Sigmoid colon (tissue), 7 donors: ENCODE results near the gene CERS6. TPM values are rescaled to one million over a fixed set of nuclear protein-coding genes. Genes with fewer than 3 reads are reported as not detected.
A peak's percentile ranks its signal among the peaks of the same experiment; 100 is the strongest.
"Not testable (repeated sequence)": the region's sequence is repeated elsewhere in the genome, so short reads cannot be mapped to it uniquely, and the experiment has no call there.

Experiments used
- DNase-seq: peaks from one replicate; pipeline ENCODE4 v3.0.0-alpha.2; 2019
- H3K27ac ChIP-seq, 4 donors: fragments of 200-600 bp; sonication (generic); one replicate each; pipeline ENCODE4 v1.5.1; 2016 to 2019; ENCODE audit warnings: mild to moderate bottlenecking in 1 of 4
- H3K27me3 ChIP-seq, 3 donors: fragments of 200-600 bp; sonication (generic); one replicate each; pipeline ENCODE4 v1.5.1; 2019; ENCODE audit warnings: mild to moderate bottlenecking in 1 of 3
- H3K36me3 ChIP-seq, 4 donors: fragments of 200-600 bp; sonication (generic); one replicate each; pipeline ENCODE4 v1.5.1; 2016 to 2019
- H3K4me1 ChIP-seq, 4 donors: fragments of 200-600 bp; sonication (generic); one replicate each; pipeline ENCODE4 v1.5.1; 2017 to 2019
- H3K4me3 ChIP-seq, 4 donors: fragments of 200-600 bp; sonication (generic); one replicate each; pipeline ENCODE4 v1.5.1; 2017 to 2019; ENCODE audit warnings: mild to moderate bottlenecking in 2 of 4, moderate library complexity in 1 of 4
- H3K9me3 ChIP-seq, 4 donors: fragments of 200-600 bp in 3 of 4; sonication (generic) in 3 of 4; one replicate each; pipeline versions ENCODE4 v1.5.1 to v1.6.1; 2013 to 2019
- CTCF ChIP-seq, 4 experiments: fragments of 450-650 bp in 3 of 4; fragments of 200-600 bp in 1 of 4; IDR thresholded peaks; one replicate each; pipeline ENCODE4 v1.5.1; 2016 to 2019; ENCODE audit warnings: antibody characterized with exemption in 4 of 4, mild to moderate bottlenecking in 3 of 4, moderate library complexity in 2 of 4
- EP300 ChIP-seq, 4 donors: sonication (generic); formaldehyde crosslinking; IDR thresholded peaks; one replicate each; pipeline ENCODE4 v1.6.1; 2017; ENCODE audit warnings: antibody characterized with exemption in 4 of 4
- POLR2A ChIP-seq, 2 donors: fragments of 450-650 bp; IDR thresholded peaks; one replicate each; pipeline ENCODE4 v1.6.1; 2016; ENCODE audit warnings: antibody characterized with exemption in 2 of 2, mild to moderate bottlenecking in 2 of 2, moderate library complexity in 2 of 2
- POLR2AphosphoS5 ChIP-seq, 4 donors: sonication (generic); formaldehyde crosslinking; IDR thresholded peaks; one replicate each; pipeline ENCODE4 v1.6.1; 2017; ENCODE audit warnings: antibody characterized with exemption in 4 of 4
- WGBS, 2 donors: extraction: QIAGEN DNeasy Blood & Tissue Kit; methylation state at CpG; one replicate each; pipeline ENCODE4 v1.1.7; 2013; 5-methylcytosine and 5-hydroxymethylcytosine counted together
- intact Hi-C: fragments of 100-400 bp; cut with DNase I; formaldehyde crosslinking; loops from one replicate; pipeline ENCODE4 v1.15.1; 2023
- polyA plus RNA-seq, 3 donors: library from polyadenylated mRNA; stranded (reverse); fragments of 200-250 nt; gene quantifications; one replicate each; pipeline ENCODE4 v1.2.3, GENCODE V29; 2013
- total RNA-seq, 4 donors: library from RNA; depleted of rRNA; stranded (reverse); fragments of >200 nt; gene quantifications; one replicate each; pipeline ENCODE4 v1.1.0, GENCODE V29; 2016
- donor health status: healthy with polysubstance abuse.
- donor health status: Bipolar disorder and iron deficiency.
- donor health status: healthy.

CERS6 gene
- total and polyA plus RNA-seq, 7 donors, result 4.4 to 21.0 (median 11.2) TPM

GRCh38 chr2:168482952-168483831 is 27.1 kb downstream of the CERS6 start:
- 73 to 88% methylated on average over 9 of the region's 9 CpGs for WGBS, 2 donors
- intact Hi-C loops, result no loop called here
- no peak for DNase-seq
- no peaks in the 10 kb centered on the region for H3K27me3 ChIP-seq
- no peak overlapping the region for H3K4me3 ChIP-seq
- H3K9me3 ChIP-seq, result no peaks in the 10 kb centered on the region
- H3K36me3 ChIP-seq, result no peaks in the 10 kb centered on the region
- no peak overlapping the region for H3K27ac ChIP-seq
- TF ChIP-seq EP300 (IDR thresholded peaks at IDR 0.05), result no peak
- TF ChIP-seq CTCF (IDR thresholded peaks at IDR 0.05), result no peak
- no peak for TF ChIP-seq POLR2AphosphoS5 (IDR thresholded peaks at IDR 0.05)
- TF ChIP-seq POLR2A (IDR thresholded peaks at IDR 0.05), result no peak
- peaks cover 0 to 15% (median 9%) of the 10 kb centered on the region in 4 donors for H3K4me1 ChIP-seq

- TF ChIP-seq POLR2AphosphoS5 (IDR thresholded peaks at IDR 0.05) (no peak), POLR2A (IDR thresholded peaks at IDR 0.05) (no peak), EP300 (IDR thresholded peaks at IDR 0.05) (no peak), CTCF (IDR thresholded peaks at IDR 0.05) (no peak)
- Histone ChIP-seq H3K27me3 (no peaks in the 10 kb centered on the region), H3K36me3 (no peaks in the 10 kb centered on the region), H3K9me3 (no peaks in the 10 kb centered on the region), H3K4me1 (peaks cover 0 to 19% (median 11%) of the 10 kb centered on the region in 4 donors), H3K27ac (no peak overlapping the region), H3K4me3 (no peak overlapping the region)
- no peak for DNase-seq
- intact Hi-C loops, result no loop called here
- 9 to 61% methylated on average over 3 of the region's 3 CpGs for WGBS, 2 donors
Observed at GRCh38 chr2:168486477-168486876, 30.4 kb downstream of the CERS6 start.

- no peaks in the 10 kb centered on the region for H3K36me3 ChIP-seq
- H3K27me3 ChIP-seq, result no peaks in the 10 kb centered on the region
- DNase-seq, result no peak
- intact Hi-C loops, result no loop called here
- WGBS, 2 donors, result 23 to 24% methylated on average over 7 of the region's 7 CpGs
- H3K4me1 ChIP-seq, result peaks cover 0 to 8% (median 0%) of the 10 kb centered on the region in 4 donors
- H3K9me3 ChIP-seq, result no peaks in the 10 kb centered on the region
- peak overlapping the region in 3 of 4 donors; percentile 28 to 45 (median 36) for H3K27ac ChIP-seq
- no peak overlapping the region for H3K4me3 ChIP-seq
- no peak for TF ChIP-seq POLR2A (IDR thresholded peaks at IDR 0.05)
- no peak for TF ChIP-seq EP300 (IDR thresholded peaks at IDR 0.05)
- TF ChIP-seq CTCF (IDR thresholded peaks at IDR 0.05), result no peak
- no peak for TF ChIP-seq POLR2AphosphoS5 (IDR thresholded peaks at IDR 0.05)
Observed at GRCh38 chr2:168490015-168490874, 34.2 kb downstream of the CERS6 start.

- Histone ChIP-seq H3K27me3 (no peaks in the 10 kb centered on the region), H3K27ac (peak overlapping the region in 3 of 4 donors; percentile 28 to 45 (median 36)), H3K4me3 (no peak overlapping the region), H3K4me1 (peaks cover 0 to 8% (median 0%) of the 10 kb centered on the region in 4 donors), H3K9me3 (no peaks in the 10 kb centered on the region), H3K36me3 (no peaks in the 10 kb centered on the region)
- intact Hi-C loops, result no loop called here
- DNase-seq, result no peak
- TF ChIP-seq CTCF (IDR thresholded peaks at IDR 0.05) (no peak), EP300 (IDR thresholded peaks at IDR 0.05) (no peak), POLR2AphosphoS5 (IDR thresholded peaks at IDR 0.05) (no peak), POLR2A (IDR thresholded peaks at IDR 0.05) (no peak)
- WGBS, 2 donors, result 38 to 44% methylated on average over 3 of the region's 3 CpGs
Observed at GRCh38 chr2:168490946-168491605, 35.0 kb downstream of the CERS6 start.

- H3K27me3 ChIP-seq, H3K36me3 ChIP-seq, H3K4me3 ChIP-seq, H3K4me1 ChIP-seq, H3K9me3 ChIP-seq, H3K27ac ChIP-seq, DNase-seq, intact Hi-C loops: not testable (repeated sequence)
- WGBS, 2 donors, result 88 to 90% methylated on average over 4 of the region's 4 CpGs
Observed at GRCh38 chr2:168491728-168492127, 35.7 kb downstream of the CERS6 start.

- 19 to 65% methylated on average over 2 of the region's 2 CpGs for WGBS, 2 donors
- H3K4me3 ChIP-seq, H3K9me3 ChIP-seq, DNase-seq, H3K4me1 ChIP-seq, H3K36me3 ChIP-seq, intact Hi-C loops, H3K27me3 ChIP-seq, H3K27ac ChIP-seq: not testable (repeated sequence)
Observed at GRCh38 chr2:168493219-168493618, 37.1 kb downstream of the CERS6 start.
